PC-9 (cell line): ENCODE data around the gene TMEM131L. TPM values are rescaled to one million over a fixed set of nuclear protein-coding genes. Genes with fewer than 3 reads are reported as not detected.
"Not testable (repeated sequence)": the region's sequence is repeated elsewhere in the genome, so short reads cannot be mapped to it uniquely, and the experiment has no call there.

Experiments
- BruUV-seq: library from RNA; stranded (reverse); fragments of 400-500 nt; replicated peaks from 2 replicates; lab custom pipeline; 2021; lab: Mats Ljungman, UMichigan
- CTCF ChIA-PET: fragments of 300-600 bp; sonication (Branson Sonifier 250); formaldehyde crosslinking; loops from one replicate; lab custom pipeline; 2022; ENCODE audit warnings: antibody characterized with exemption; lab: Charles Lee
- POLR2A ChIA-PET: fragments of 300-600 bp; sonication (Branson Sonifier 250); formaldehyde crosslinking; loops from one replicate; lab custom pipeline; 2022; ENCODE audit warnings: antibody characterized with exemption; ENCODE audit not compliant: unreplicated experiment; lab: Charles Lee
- DNase-seq, 2 experiments: peaks; one replicate each; pipeline versions ENCODE4 v3.0.0 to v3.0.0-alpha.2; 2015 to 2022; ENCODE audit warnings: mixed read lengths in 1 of 2
- H2AFZ ChIP-seq: fragments of 200-600 bp; sonication (generic); 2 replicates; pipeline ENCODE4 v1.8.1; 2017; ENCODE audit warnings: antibody characterized with exemption
- H3F3A ChIP-seq: fragments of 200-600 bp; sonication (generic); 2 replicates; pipeline ENCODE4 v1.8.1; 2017; ENCODE audit warnings: antibody characterized with exemption, mild to moderate bottlenecking, low read depth; ENCODE audit not compliant: insufficient read depth
- H3K27ac ChIP-seq: fragments of 200-600 bp; sonication (generic); 2 replicates; pipeline ENCODE4 v1.6.1; 2016; ENCODE audit warnings: mixed run types
- H3K27me3 ChIP-seq: fragments of 200-600 bp; sonication (generic); 2 replicates; pipeline ENCODE4 v1.6.1; 2016; ENCODE audit warnings: low read depth, mixed run types; ENCODE audit not compliant: insufficient read depth
- H3K36me3 ChIP-seq: fragments of 200-600 bp; sonication (generic); 2 replicates; pipeline ENCODE4 v1.6.1; 2016; ENCODE audit warnings: low read depth, mixed run types
- H3K4me1 ChIP-seq: fragments of 200-600 bp; sonication (generic); replicated peaks from 2 replicates; pipeline ENCODE4 v1.6.1; 2016; ENCODE audit warnings: mixed run types; ENCODE audit not compliant: insufficient read depth
- H3K4me2 ChIP-seq: fragments of 200-600 bp; sonication (generic); 2 replicates; pipeline ENCODE4 v1.6.1; 2017; ENCODE audit warnings: mixed run types
- H3K4me3 ChIP-seq: fragments of 200-600 bp; sonication (generic); 2 replicates; pipeline ENCODE4 v1.6.1; 2016; ENCODE audit warnings: mixed run types
- H3K79me2 ChIP-seq: fragments of 200-600 bp; sonication (generic); 2 replicates; pipeline ENCODE4 v1.6.1; 2017; ENCODE audit warnings: low read depth, mixed run types
- H3K9me2 ChIP-seq: fragments of 200-600 bp; sonication (generic); 2 replicates; pipeline ENCODE4 v1.8.1; 2017; ENCODE audit warnings: mild to moderate bottlenecking; ENCODE audit not compliant: insufficient read depth
- H3K9me3 ChIP-seq: fragments of 200-600 bp; sonication (generic); 2 replicates; pipeline ENCODE4 v1.8.1; 2016; ENCODE audit warnings: low read depth; ENCODE audit not compliant: insufficient read depth
- H4K20me1 ChIP-seq: fragments of 200-600 bp; sonication (generic); 2 replicates; pipeline ENCODE4 v1.8.1; 2017; ENCODE audit not compliant: insufficient read depth
- CTCF ChIP-seq: fragments of 200-600 bp; sonication (generic); conservative IDR thresholded peaks from 2 replicates; pipeline ENCODE4 v1.6.1; 2017; ENCODE audit warnings: mixed run types, antibody characterized with exemption, mild to moderate bottlenecking, moderate library complexity
- EZH2 ChIP-seq: fragments of 200-600 bp; sonication (generic); IDR thresholded peaks from 2 replicates; pipeline ENCODE4 v1.8.0; 2017; ENCODE audit warnings: antibody characterized with exemption, low read depth
- intact Hi-C: fragments of 100-400 bp; cut with micrococcal nuclease; formaldehyde crosslinking; loops from one replicate; pipeline ENCODE4 v1.10.0; 2022; ENCODE audit not compliant: unreplicated experiment
- total RNA-seq: library from RNA; stranded (reverse); gene quantifications from 2 replicates; pipeline ENCODE4 v1.2.3, GENCODE V29; 2021

The TMEM131L gene
- total RNA-seq, 1 experiment from 2014 or later: 3.8 TPM

- Histone ChIP-seq H3K9me2 (no peaks in the 10 kb centered on the region), H3K79me2 (no peaks in the 10 kb centered on the region), H4K20me1 (no peaks in the 10 kb centered on the region), H3K27me3 (no peaks in the 10 kb centered on the region), H3K4me3 (no peak overlapping the region), H3K4me1 (no peaks in the 10 kb centered on the region), H3K36me3 (no peaks in the 10 kb centered on the region), H2AFZ (no peak overlapping the region), H3K4me2 (no peak overlapping the region), H3K27ac (no peak overlapping the region), H3F3A (no peaks in the 10 kb centered on the region), H3K9me3 (no peaks in the 10 kb centered on the region)
- intact Hi-C loops: no loop called here
- no peak for DNase-seq
- CTCF ChIA-PET: no interaction called here
- TF ChIP-seq EZH2 (no peak), CTCF (no peak)
- POLR2A ChIA-PET: interaction anchor here (0.6 kb wide), 1 partner anchor 76 kb away, joined by 3 read pairs; no protein-coding TSS in a partner anchor
- BruUV-seq: no TSS peak
These were observed 137.1 kb downstream of the TMEM131L start for GRCh38 chr4:153603258-153603657.

- CTCF ChIA-PET: no interaction called here
- Histone ChIP-seq H3K36me3 (no peaks in the 10 kb centered on the region), H3K9me3 (no peaks in the 10 kb centered on the region), H3K4me2 (no peak overlapping the region), H3K9me2 (no peaks in the 10 kb centered on the region), H3K4me1 (no peaks in the 10 kb centered on the region), H3K4me3 (no peak overlapping the region), H3F3A (no peaks in the 10 kb centered on the region), H2AFZ (no peak overlapping the region), H3K27ac (no peak overlapping the region), H3K79me2 (no peaks in the 10 kb centered on the region), H4K20me1 (no peaks in the 10 kb centered on the region), H3K27me3 (no peaks in the 10 kb centered on the region)
- intact Hi-C loops: no loop called here
- POLR2A ChIA-PET: no interaction called here
- no TSS peak for BruUV-seq
- no peak for TF ChIP-seq CTCF
- no peak for TF ChIP-seq EZH2
- no peak for DNase-seq
These were observed 137.7 kb downstream of the TMEM131L start for GRCh38 chr4:153603835-153604234.

- CTCF ChIA-PET, POLR2A ChIA-PET, intact Hi-C loops, H3F3A ChIP-seq, H3K9me2 ChIP-seq, H3K36me3 ChIP-seq, H3K4me2 ChIP-seq, H3K9me3 ChIP-seq, H3K27me3 ChIP-seq, DNase-seq, BruUV-seq, H3K27ac ChIP-seq, H2AFZ ChIP-seq, H4K20me1 ChIP-seq, H3K4me3 ChIP-seq, H3K79me2 ChIP-seq, H3K4me1 ChIP-seq: not testable (repeated sequence)
These were observed 142.9 kb downstream of the TMEM131L start for GRCh38 chr4:153609070-153609469.
